HepG2 (cell line): ENCODE data around the gene ZDHHC24. TPM values are rescaled to one million over a fixed set of nuclear protein-coding genes. Genes with fewer than 3 reads are reported as not detected.

Source experiments
- CHD2 ChIP-seq: IDR thresholded peaks from 2 replicates; pipeline ENCODE4 v1.6.1; 2011; ENCODE audit warnings: low read depth, low read length, improper control_type of control experiment
- ESRRA ChIP-seq: sonication (generic); formaldehyde crosslinking; IDR thresholded peaks from 2 replicates; pipeline ENCODE4 v1.5.1; 2020; ENCODE audit warnings: mild to moderate bottlenecking, low read depth, missing genetic modification reagents
- FOSL2 ChIP-seq: sonication (generic); formaldehyde crosslinking; IDR thresholded peaks from 2 replicates; pipeline ENCODE4 v1.4.0; 2020; ENCODE audit warnings: missing genetic modification reagents
- KAT2B ChIP-seq: fragments of 150-350 bp; IDR thresholded peaks from 2 replicates; pipeline ENCODE4 v1.6.1; 2014; ENCODE audit warnings: low read depth, low read length, borderline replicate concordance
- KDM6A ChIP-seq: IDR thresholded peaks from 2 replicates; pipeline ENCODE4 v1.6.1; 2016; ENCODE audit warnings: low read depth
- MAFG ChIP-seq: sonication (generic); formaldehyde crosslinking; IDR thresholded peaks from 2 replicates; pipeline ENCODE4 v1.5.1; 2020; ENCODE audit warnings: mild to moderate bottlenecking, missing genetic modification reagents
- MLLT10 ChIP-seq: sonication (generic); formaldehyde crosslinking; IDR thresholded peaks from 2 replicates; pipeline ENCODE4 v1.4.0; 2020; ENCODE audit warnings: missing genetic modification reagents
- NCOR1 ChIP-seq: fragments of 200-600 bp; sonication (generic); IDR thresholded peaks from 2 replicates; pipeline ENCODE4 v1.7.0; 2017; ENCODE audit warnings: antibody characterized with exemption, low read length, borderline replicate concordance
- PHF20 ChIP-seq: sonication (generic); formaldehyde crosslinking; IDR thresholded peaks from 2 replicates; pipeline ENCODE4 v1.5.0; 2020; ENCODE audit warnings: mild to moderate bottlenecking, missing genetic modification reagents
- SALL1 ChIP-seq: sonication (generic); formaldehyde crosslinking; IDR thresholded peaks from 2 replicates; pipeline ENCODE4 v1.8.0; 2022; ENCODE audit warnings: mild to moderate bottlenecking, missing genetic modification reagents
- SOX5 ChIP-seq: IDR thresholded peaks from 2 replicates; pipeline ENCODE4 v1.6.1; 2016; ENCODE audit warnings: borderline replicate concordance
- TP53 ChIP-seq: sonication (generic); formaldehyde crosslinking; conservative IDR thresholded peaks from 2 replicates; pipeline ENCODE4 v1.4.0; 2020; ENCODE audit warnings: missing genetic modification reagents
- ZBTB7B ChIP-seq: sonication (generic); formaldehyde crosslinking; IDR thresholded peaks from 2 replicates; pipeline ENCODE4 v1.4.0; 2020; ENCODE audit warnings: missing genetic modification reagents
- ZFP62 ChIP-seq: sonication (generic); formaldehyde crosslinking; IDR thresholded peaks from 2 replicates; pipeline ENCODE4 v1.4.0; 2020; ENCODE audit warnings: missing genetic modification reagents
- ZNF605 ChIP-seq: sonication (generic); formaldehyde crosslinking; IDR thresholded peaks from 2 replicates; pipeline ENCODE4 v1.8.0; 2022; ENCODE audit warnings: mild to moderate bottlenecking, missing genetic modification reagents
- polyA plus RNA-seq, 8 experiments: library from polyadenylated mRNA; depleted of rRNA in 3 of 8; stranded (reverse) in 7 of 8; unstranded in 1 of 8; fragments of >200 nt; fragmentation: Illumina TruSeq in 4 of 8; extraction: Trizol in 4 of 8; gene quantifications; 2 replicates each; pipeline versions ENCODE4 v1.2.1 to v1.2.3, GENCODE V29; 2011 to 2016; ENCODE audit warnings: low read depth in 4 of 8, missing spikeins in 1 of 8, mixed read lengths in 1 of 8; ENCODE audit not compliant: insufficient read depth in 1 of 8
- total RNA-seq, 5 experiments: library from RNA; depleted of rRNA; stranded (reverse); fragments of >200 nt; fragmentation: Illumina TruSeq; extraction: Trizol; gene quantifications; 2 replicates each; pipeline ENCODE4 v1.2.3, GENCODE V29; 2016; ENCODE audit warnings: low read depth in 1 of 5
- TF ChIP-seq, protein P1 (sequence below): sonication (generic); formaldehyde crosslinking; IDR thresholded peaks from 2 replicates; pipeline ENCODE4 v1.8.1; 2023; ENCODE audit warnings: missing genetic modification reagents, inconsistent platforms, borderline replicate concordance
- TF ChIP-seq, protein P2 (sequence below): IDR thresholded peaks from 2 replicates; pipeline ENCODE4 v1.6.1; 2012; ENCODE audit warnings: inconsistent platforms
- TF ChIP-seq, protein P3 (sequence below): sonication (generic); formaldehyde crosslinking; IDR thresholded peaks from 2 replicates; pipeline ENCODE4 v1.4.0; 2020; ENCODE audit warnings: mild to moderate bottlenecking, missing genetic modification reagents
- TF ChIP-seq, protein P4 (sequence below): sonication (generic); formaldehyde crosslinking; IDR thresholded peaks from 2 replicates; pipeline ENCODE4 v1.8.0; 2022; ENCODE audit warnings: low read depth, missing genetic modification reagents
- TF ChIP-seq, protein P5 (sequence below): sonication (generic); formaldehyde crosslinking; IDR thresholded peaks from 2 replicates; pipeline ENCODE4 v1.8.1; 2023; ENCODE audit warnings: mild to moderate bottlenecking, missing genetic modification reagents, borderline replicate concordance
- TF ChIP-seq, protein P6 (sequence below): sonication (generic); formaldehyde crosslinking; IDR thresholded peaks from 2 replicates; pipeline ENCODE4 v1.8.0; 2022; ENCODE audit warnings: missing genetic modification reagents, mild to moderate bottlenecking, borderline replicate concordance
- TF ChIP-seq, protein P7 (sequence below): sonication (generic); formaldehyde crosslinking; IDR thresholded peaks from 2 replicates; pipeline ENCODE4 v1.4.0; 2020; ENCODE audit warnings: mild to moderate bottlenecking, missing genetic modification reagents

The ZDHHC24 gene
- total and polyA plus RNA-seq, 2 of the 13 experiments (the other 11 are each of a cell fraction or from before 2014, with no cell fraction given) = 4.3 TPM

DNA sequence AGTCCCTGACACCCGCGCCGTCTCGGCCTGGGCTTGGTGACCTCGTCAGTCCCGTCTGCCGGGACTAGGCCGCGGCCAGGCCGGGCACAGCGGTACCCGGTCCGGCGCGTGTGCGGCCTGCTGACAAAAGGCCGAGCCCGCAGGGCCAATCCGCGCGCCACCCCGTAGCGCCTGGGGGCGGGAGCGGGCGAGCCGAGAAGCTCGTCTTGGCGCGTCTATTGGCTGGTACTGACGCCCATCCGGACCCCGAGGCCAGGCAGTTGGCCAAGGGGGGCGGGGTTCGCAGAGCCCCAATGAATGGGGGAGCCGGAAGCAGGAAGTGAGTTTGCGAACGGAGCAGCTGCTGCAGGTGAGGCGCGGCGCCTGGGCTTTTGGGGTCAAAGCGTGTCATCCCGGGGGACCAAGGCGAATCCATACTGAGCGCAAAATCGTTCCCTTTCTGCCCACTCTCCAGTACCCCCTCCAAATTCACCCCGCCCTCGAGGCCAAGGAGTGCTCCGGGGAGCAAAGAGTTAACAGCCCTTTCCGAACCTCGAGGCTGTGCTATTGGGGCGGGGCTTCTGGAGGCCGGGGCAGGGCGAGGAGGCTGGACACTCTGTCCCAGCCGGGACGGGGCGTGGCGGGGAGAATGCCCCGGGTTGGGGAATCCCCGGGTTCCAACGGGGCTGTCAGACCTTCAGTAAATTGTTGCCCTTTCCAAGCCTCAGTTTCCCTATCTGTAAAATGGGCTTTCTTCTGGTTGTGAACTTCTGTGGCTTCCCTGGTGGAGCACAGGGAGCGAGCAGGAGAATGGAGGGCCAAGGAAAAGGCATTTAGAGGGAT lies 65.5 kb downstream of the ZDHHC24 start, which contains the start of gene DPP3 (continued):
- TF ChIP-seq, protein P1, sequence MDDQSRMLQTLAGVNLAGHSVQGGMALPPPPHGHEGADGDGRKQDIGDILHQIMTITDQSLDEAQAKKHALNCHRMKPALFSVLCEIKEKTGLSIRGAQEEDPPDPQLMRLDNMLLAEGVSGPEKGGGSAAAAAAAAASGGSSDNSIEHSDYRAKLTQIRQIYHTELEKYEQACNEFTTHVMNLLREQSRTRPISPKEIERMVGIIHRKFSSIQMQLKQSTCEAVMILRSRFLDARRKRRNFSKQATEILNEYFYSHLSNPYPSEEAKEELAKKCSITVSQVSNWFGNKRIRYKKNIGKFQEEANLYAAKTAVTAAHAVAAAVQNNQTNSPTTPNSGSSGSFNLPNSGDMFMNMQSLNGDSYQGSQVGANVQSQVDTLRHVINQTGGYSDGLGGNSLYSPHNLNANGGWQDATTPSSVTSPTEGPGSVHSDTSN (CRISPR knock-in tag) = peak; percentile 41; the same call in 1 of the 2 replicates
- TF ChIP-seq, protein P2, sequence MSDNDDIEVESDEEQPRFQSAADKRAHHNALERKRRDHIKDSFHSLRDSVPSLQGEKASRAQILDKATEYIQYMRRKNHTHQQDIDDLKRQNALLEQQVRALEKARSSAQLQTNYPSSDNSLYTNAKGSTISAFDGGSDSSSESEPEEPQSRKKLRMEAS = peak; percentile 94
- TF ChIP-seq KDM6A (CRISPR knock-in tag) (no peak), PHF20 (peak; percentile 92), ZNF605 (peak; percentile 94), KAT2B (no peak), NCOR1 (no peak; the same call in 1 of the 2 replicates), SALL1 (CRISPR knock-in tag) (peak; percentile 71), MLLT10 (CRISPR knock-in tag) (no peak), ESRRA (no peak; the same call in 1 of the 2 replicates), TP53 (CRISPR knock-in tag) (no peak), ZBTB7B (peak; percentile 64; the same call in 1 of the 2 replicates), SOX5 (CRISPR knock-in tag) (no peak; the same call in 1 of the 2 replicates), FOSL2 (CRISPR knock-in tag) (peak; percentile 39; the same call in 1 of the 2 replicates), MAFG (CRISPR knock-in tag) (no peak), ZFP62 (CRISPR knock-in tag) (no peak), CHD2 (0 out of 2 replicates have a peak, but pooled peaks have one; percentile 37)
- TF ChIP-seq, protein P3, sequence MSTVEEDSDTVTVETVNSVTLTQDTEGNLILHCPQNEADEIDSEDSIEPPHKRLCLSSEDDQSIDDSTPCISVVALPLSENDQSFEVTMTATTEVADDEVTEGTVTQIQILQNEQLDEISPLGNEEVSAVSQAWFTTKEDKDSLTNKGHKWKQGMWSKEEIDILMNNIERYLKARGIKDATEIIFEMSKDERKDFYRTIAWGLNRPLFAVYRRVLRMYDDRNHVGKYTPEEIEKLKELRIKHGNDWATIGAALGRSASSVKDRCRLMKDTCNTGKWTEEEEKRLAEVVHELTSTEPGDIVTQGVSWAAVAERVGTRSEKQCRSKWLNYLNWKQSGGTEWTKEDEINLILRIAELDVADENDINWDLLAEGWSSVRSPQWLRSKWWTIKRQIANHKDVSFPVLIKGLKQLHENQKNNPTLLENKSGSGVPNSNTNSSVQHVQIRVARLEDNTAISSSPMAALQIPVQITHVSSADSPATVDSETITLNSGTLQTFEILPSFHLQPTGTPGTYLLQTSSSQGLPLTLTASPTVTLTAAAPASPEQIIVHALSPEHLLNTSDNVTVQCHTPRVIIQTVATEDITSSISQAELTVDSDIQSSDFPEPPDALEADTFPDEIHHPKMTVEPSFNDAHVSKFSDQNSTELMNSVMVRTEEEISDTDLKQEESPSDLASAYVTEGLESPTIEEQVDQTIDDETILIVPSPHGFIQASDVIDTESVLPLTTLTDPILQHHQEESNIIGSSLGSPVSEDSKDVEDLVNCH = no peak
- TF ChIP-seq, protein P4, sequence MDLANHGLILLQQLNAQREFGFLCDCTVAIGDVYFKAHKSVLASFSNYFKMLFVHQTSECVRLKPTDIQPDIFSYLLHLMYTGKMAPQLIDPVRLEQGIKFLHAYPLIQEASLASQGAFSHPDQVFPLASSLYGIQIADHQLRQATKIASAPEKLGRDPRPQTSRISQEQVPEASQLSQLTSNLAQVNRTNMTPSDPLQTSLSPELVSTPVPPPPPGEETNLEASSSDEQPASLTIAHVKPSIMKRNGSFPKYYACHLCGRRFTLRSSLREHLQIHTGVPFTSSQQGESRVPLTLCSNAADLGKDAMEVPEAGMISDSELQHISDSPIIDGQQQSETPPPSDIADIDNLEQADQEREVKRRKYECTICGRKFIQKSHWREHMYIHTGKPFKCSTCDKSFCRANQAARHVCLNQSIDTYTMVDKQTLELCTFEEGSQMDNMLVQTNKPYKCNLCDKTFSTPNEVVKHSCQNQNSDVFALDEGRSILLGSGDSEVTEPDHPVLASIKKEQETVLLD = peak; percentile 53
- TF ChIP-seq, protein P5, sequence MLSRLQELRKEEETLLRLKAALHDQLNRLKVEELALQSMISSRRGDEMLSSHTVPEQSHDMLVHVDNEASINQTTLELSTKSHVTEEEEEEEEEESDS (CRISPR knock-in tag) = no peak
- TF ChIP-seq, protein P6, sequence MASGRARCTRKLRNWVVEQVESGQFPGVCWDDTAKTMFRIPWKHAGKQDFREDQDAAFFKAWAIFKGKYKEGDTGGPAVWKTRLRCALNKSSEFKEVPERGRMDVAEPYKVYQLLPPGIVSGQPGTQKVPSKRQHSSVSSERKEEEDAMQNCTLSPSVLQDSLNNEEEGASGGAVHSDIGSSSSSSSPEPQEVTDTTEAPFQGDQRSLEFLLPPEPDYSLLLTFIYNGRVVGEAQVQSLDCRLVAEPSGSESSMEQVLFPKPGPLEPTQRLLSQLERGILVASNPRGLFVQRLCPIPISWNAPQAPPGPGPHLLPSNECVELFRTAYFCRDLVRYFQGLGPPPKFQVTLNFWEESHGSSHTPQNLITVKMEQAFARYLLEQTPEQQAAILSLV (CRISPR knock-in tag) = no peak
- TF ChIP-seq, protein P7, sequence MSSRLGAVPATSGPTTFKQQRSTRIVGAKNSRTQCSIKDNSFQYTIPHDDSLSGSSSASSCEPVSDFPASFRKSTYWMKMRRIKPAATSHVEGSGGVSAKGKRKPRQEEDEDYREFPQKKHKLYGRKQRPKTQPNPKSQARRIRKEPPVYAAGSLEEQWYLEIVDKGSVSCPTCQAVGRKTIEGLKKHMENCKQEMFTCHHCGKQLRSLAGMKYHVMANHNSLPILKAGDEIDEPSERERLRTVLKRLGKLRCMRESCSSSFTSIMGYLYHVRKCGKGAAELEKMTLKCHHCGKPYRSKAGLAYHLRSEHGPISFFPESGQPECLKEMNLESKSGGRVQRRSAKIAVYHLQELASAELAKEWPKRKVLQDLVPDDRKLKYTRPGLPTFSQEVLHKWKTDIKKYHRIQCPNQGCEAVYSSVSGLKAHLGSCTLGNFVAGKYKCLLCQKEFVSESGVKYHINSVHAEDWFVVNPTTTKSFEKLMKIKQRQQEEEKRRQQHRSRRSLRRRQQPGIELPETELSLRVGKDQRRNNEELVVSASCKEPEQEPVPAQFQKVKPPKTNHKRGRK (CRISPR knock-in tag) = no peak
